ENCODE results near the gene DLEC1.
"Not testable (repeated sequence)": the region's sequence is repeated elsewhere in the genome, so short reads cannot be mapped to it uniquely, and the experiment has no call there.

DLEC1 gene

GRCh38 chr3:38157117-38157516 is 118.1 kb downstream of the DLEC1 start:
- Histone ChIP-seq H3K27me3 (ENCODE audit: insufficient read depth, low read depth) (no peaks in the 10 kb centered on the region), H3K27ac (no peak overlapping the region), H3K4me1 (ENCODE audit: low read depth, poor library complexity, severe bottlenecking) (no peaks in the 10 kb centered on the region), H3K36me3 (ENCODE audit: insufficient read depth) (no peaks in the 10 kb centered on the region), H3K4me2 (no peak overlapping the region), H2AFZ (ENCODE audit: low read depth) (no peak overlapping the region), H4K20me1 (ENCODE audit: insufficient read depth) (no peaks in the 10 kb centered on the region), H3K9ac (no peak overlapping the region), H3K79me2 (ENCODE audit: insufficient read depth, low read depth) (no peaks in the 10 kb centered on the region), H3K4me3 (IDR thresholded peaks at IDR 0.05; ENCODE audit: insufficient read depth, low read depth, low read length) (no peak overlapping the region)
- TF ChIP-seq CTCF (conservative IDR thresholded peaks at IDR 0.05; ENCODE audit: low read depth, low read length) = no peak

DNA sequence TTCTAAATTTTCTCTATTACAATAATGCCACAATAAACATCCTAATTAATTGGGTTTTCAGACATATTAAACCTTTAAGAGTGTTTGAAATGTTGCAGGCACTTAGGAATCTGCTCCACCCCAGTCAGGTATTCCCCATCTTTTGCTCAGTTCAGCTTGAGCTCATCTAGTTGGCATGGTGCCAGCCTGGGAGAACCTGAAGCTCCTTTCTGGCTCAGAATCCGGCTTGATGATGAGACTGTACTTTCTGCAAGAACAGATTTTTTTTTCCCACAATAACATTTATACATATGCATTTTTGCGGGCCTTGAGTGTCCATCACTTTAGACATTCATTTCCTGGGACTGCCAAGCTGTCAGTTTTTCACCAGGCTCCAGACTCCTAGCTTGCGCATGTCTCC is 118.6 kb downstream of the DLEC1 start:
- no peaks in the 10 kb centered on the region for H3K4me1 ChIP-seq (ENCODE audit: low read depth, poor library complexity, severe bottlenecking)
- H3K27ac ChIP-seq = no peak overlapping the region
- H3K4me2 ChIP-seq = no peak overlapping the region
- no peaks in the 10 kb centered on the region for H4K20me1 ChIP-seq (ENCODE audit: insufficient read depth)
- no peaks in the 10 kb centered on the region for H3K79me2 ChIP-seq (ENCODE audit: insufficient read depth, low read depth)
- H3K36me3 ChIP-seq (ENCODE audit: insufficient read depth) = no peaks in the 10 kb centered on the region
- no peak for TF ChIP-seq CTCF (conservative IDR thresholded peaks at IDR 0.05; ENCODE audit: low read depth, low read length)
- H3K9ac ChIP-seq = no peak overlapping the region
- no peak overlapping the region for H2AFZ ChIP-seq (ENCODE audit: low read depth)
- no peaks in the 10 kb centered on the region for H3K27me3 ChIP-seq (ENCODE audit: insufficient read depth, low read depth)
- no peak overlapping the region for H3K4me3 ChIP-seq (IDR thresholded peaks at IDR 0.05; ENCODE audit: insufficient read depth, low read depth, low read length)

DNA sequence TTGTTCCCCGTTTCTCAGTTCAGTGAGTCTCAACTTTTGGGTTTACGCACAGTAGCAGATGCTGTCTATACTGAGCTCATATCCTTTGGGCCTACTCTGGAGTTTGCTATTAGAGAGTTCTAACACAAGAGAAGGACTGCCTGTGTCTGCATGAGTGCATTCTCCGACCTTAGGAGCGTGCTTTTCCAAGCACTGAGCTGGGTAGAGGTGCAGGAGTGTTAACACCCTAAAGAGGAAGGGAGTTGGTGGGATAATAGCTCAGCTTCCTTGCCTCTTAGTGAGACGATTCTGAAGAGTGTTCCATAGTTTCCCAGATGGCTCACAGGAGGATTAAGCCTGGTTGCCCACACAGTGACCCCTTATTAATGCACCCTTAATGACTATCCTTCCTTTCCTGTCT is 119.5 kb downstream of the DLEC1 start:
- no peak for TF ChIP-seq CTCF (conservative IDR thresholded peaks at IDR 0.05; ENCODE audit: low read depth, low read length)
- no peak overlapping the region for H3K27ac ChIP-seq
- no peak overlapping the region for H3K4me3 ChIP-seq (IDR thresholded peaks at IDR 0.05; ENCODE audit: insufficient read depth, low read depth, low read length)
- no peaks in the 10 kb centered on the region for H3K27me3 ChIP-seq (ENCODE audit: insufficient read depth, low read depth)
- H3K4me2 ChIP-seq = no peak overlapping the region
- no peaks in the 10 kb centered on the region for H3K4me1 ChIP-seq (ENCODE audit: low read depth, poor library complexity, severe bottlenecking)
- no peaks in the 10 kb centered on the region for H4K20me1 ChIP-seq (ENCODE audit: insufficient read depth)
- no peak overlapping the region for H2AFZ ChIP-seq (ENCODE audit: low read depth)
- no peaks in the 10 kb centered on the region for H3K79me2 ChIP-seq (ENCODE audit: insufficient read depth, low read depth)
- H3K36me3 ChIP-seq (ENCODE audit: insufficient read depth) = no peaks in the 10 kb centered on the region
- H3K9ac ChIP-seq = no peak overlapping the region

DNA sequence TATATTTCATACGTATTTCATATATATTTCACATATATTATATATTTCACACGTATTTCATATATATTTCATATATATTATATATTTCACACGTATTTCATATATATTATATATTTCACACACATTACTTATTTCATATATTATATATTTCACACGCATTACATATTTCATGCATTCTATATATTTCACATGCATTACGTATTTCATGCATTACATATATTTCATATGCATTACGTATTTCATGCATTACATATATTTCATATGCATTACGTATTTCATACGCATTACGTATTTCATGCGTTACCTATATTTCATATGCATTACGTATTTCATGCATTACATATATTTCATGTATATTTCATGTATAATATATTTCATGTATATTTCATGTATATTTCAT is 121.7 kb downstream of the DLEC1 start:
- not testable (repeated sequence) for H3K27me3 ChIP-seq (ENCODE audit: insufficient read depth, low read depth); H3K9ac ChIP-seq; H3K4me1 ChIP-seq (ENCODE audit: low read depth, poor library complexity, severe bottlenecking); H3K36me3 ChIP-seq (ENCODE audit: insufficient read depth); H3K79me2 ChIP-seq (ENCODE audit: insufficient read depth, low read depth); H4K20me1 ChIP-seq (ENCODE audit: insufficient read depth); H3K4me2 ChIP-seq; H2AFZ ChIP-seq (ENCODE audit: low read depth); H3K27ac ChIP-seq; H3K4me3 ChIP-seq (IDR thresholded peaks at IDR 0.05; ENCODE audit: insufficient read depth, low read depth, low read length)

GRCh38 chr3:38163117-38163840 is 124.3 kb downstream of the DLEC1 start:
- H3K79me2 ChIP-seq (ENCODE audit: insufficient read depth, low read depth) = peaks cover 19% of the 10 kb centered on the region
- no peak overlapping the region for H3K4me2 ChIP-seq
- H3K27me3 ChIP-seq (ENCODE audit: insufficient read depth, low read depth) = no peaks in the 10 kb centered on the region
- TF ChIP-seq CTCF (conservative IDR thresholded peaks at IDR 0.05; ENCODE audit: low read depth, low read length) = no peak
- H2AFZ ChIP-seq (ENCODE audit: low read depth) = no peak overlapping the region
- H3K27ac ChIP-seq = no peak overlapping the region
- no peaks in the 10 kb centered on the region for H3K36me3 ChIP-seq (ENCODE audit: insufficient read depth)
- no peak overlapping the region for H3K9ac ChIP-seq
- H3K4me3 ChIP-seq (IDR thresholded peaks at IDR 0.05; ENCODE audit: insufficient read depth, low read depth, low read length) = no peak overlapping the region
- peaks cover 2% of the 10 kb centered on the region for H3K4me1 ChIP-seq (ENCODE audit: low read depth, poor library complexity, severe bottlenecking)
- H4K20me1 ChIP-seq (ENCODE audit: insufficient read depth) = no peaks in the 10 kb centered on the region

All from KMS-11 (cell line).